RWPE1 (cell line): ENCODE results near the gene CNIH2.

Source experiments
- CTCF ChIA-PET: fragments of 350-600 bp; sonication (Branson Sonifier 250); formaldehyde crosslinking; extraction: SDS; loops from one replicate; lab custom pipeline; 2021; lab: Yijun Ruan, JAX
- POLR2A ChIA-PET: fragments of 400-600 bp; formaldehyde crosslinking; extraction: SDS; loops from one replicate; lab custom pipeline; 2020; ENCODE audit warnings: antibody characterized with exemption; ENCODE audit not compliant: low non-redundant PET; lab: Yijun Ruan, JAX
- DNase-seq: peaks from one replicate; pipeline ENCODE4 v3.0.0; 2012; ENCODE audit warnings: low spot score
- H3K27ac ChIP-seq: fragments of 450-650 bp; 2 replicates; pipeline ENCODE4 v1.5.1; 2017
- TF ChIP-seq, protein P1 (sequence below): fragments of 450-650 bp; conservative IDR thresholded peaks from 2 replicates; pipeline ENCODE4 v1.5.1; 2017; ENCODE audit warnings: low read depth, mild to moderate bottlenecking

The CNIH2 gene

DNA sequence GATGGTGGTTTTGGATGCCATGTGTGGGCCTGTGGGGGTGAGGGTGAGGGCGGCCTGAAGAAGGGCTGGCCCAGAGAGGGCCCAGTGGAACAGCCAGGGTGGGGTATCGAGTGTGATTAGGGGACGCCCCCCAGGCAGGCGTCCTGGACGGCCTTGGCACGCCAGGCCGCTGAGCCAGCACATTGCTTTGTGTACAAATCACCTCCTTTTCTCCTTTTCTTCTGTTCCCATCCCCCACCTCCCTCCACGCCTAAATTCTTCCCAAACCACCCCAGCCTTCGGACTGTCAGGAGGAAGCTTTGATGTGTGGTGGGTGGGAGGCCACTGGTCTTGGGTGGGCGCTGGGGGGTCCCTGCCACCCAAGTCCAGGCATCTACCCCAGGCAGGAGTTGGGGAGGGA, 46.7 kb downstream of the CNIH2 start:
- TF ChIP-seq, protein P1, sequence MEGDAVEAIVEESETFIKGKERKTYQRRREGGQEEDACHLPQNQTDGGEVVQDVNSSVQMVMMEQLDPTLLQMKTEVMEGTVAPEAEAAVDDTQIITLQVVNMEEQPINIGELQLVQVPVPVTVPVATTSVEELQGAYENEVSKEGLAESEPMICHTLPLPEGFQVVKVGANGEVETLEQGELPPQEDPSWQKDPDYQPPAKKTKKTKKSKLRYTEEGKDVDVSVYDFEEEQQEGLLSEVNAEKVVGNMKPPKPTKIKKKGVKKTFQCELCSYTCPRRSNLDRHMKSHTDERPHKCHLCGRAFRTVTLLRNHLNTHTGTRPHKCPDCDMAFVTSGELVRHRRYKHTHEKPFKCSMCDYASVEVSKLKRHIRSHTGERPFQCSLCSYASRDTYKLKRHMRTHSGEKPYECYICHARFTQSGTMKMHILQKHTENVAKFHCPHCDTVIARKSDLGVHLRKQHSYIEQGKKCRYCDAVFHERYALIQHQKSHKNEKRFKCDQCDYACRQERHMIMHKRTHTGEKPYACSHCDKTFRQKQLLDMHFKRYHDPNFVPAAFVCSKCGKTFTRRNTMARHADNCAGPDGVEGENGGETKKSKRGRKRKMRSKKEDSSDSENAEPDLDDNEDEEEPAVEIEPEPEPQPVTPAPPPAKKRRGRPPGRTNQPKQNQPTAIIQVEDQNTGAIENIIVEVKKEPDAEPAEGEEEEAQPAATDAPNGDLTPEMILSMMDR, result no peak
- POLR2A ChIA-PET, result no interaction called here
- peak overlapping the region; percentile 100 for H3K27ac ChIP-seq
- DNase-seq, result no peak
- CTCF ChIA-PET, result interaction anchor here (3.7 kb wide), 1 partner anchor 12 kb away, joined by 25 read pairs; no protein-coding TSS in a partner anchor

GRCh38 chr11:66325263-66325671, 47.3 kb downstream of the CNIH2 start:
- TF ChIP-seq, protein P1, result no peak
- H3K27ac ChIP-seq, result peak overlapping the region; percentile 100
- CTCF ChIA-PET, result interaction anchor here (3.7 kb wide), 1 partner anchor 13 kb away, joined by 25 read pairs; no protein-coding TSS in a partner anchor
- DNase-seq, result no peak
- POLR2A ChIA-PET, result no interaction called here

- ChIA-PET CTCF (interaction anchor here (0.5 to 3.7 kb wide), 3 partner anchors 9 to 37 kb away, joined by 3 to 25 read pairs (median 3); no protein-coding TSS in a partner anchor), POLR2A (interaction anchor here (0.9 kb wide), 1 partner anchor 9 kb away, joined by 8 read pairs; no protein-coding TSS in a partner anchor)
- no peak for DNase-seq
- TF ChIP-seq, protein P1, result no peak
- H3K27ac ChIP-seq, result peak overlapping the region; percentile 100
These were observed 48.5 kb downstream of the CNIH2 start for GRCh38 chr11:66326261-66327111.

- CTCF ChIA-PET, result interaction anchor here (1.1 to 3.7 kb wide), 2 partner anchors 8 to 15 kb away, joined by 3 to 25 read pairs; no protein-coding TSS in a partner anchor
- DNase-seq, result peak; percentile 54
- H3K27ac ChIP-seq, result peak overlapping the region; percentile 100
- TF ChIP-seq, protein P1, result no peak
- POLR2A ChIA-PET, result interaction anchor here (0.9 kb wide), 1 partner anchor 8 kb away, joined by 8 read pairs; no protein-coding TSS in a partner anchor
These were observed 49.4 kb downstream of the CNIH2 start for GRCh38 chr11:66327171-66328030.

DNA sequence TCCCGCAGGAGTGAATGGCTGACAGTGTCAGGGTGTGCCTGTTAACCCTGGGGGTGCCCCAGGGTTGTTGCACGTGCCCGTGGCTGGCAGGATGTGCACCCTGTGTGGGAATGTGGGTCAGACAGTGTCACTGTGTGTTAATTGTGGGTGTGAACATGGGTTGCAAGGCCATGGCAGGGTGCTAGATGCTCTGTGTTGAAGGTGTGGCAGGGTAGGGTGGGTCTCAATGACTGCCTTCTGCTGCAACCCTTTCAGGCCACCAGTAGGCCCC, 50.0 kb downstream of the CNIH2 start:
- H3K27ac ChIP-seq, result peak overlapping the region; percentile 100
- ChIA-PET POLR2A (no interaction called here), CTCF (no interaction called here)
- no peak for DNase-seq
- TF ChIP-seq, protein P1, result no peak
